ENCODE data around the gene TMEM74B. TPM values are rescaled to one million over a fixed set of nuclear protein-coding genes. Genes with fewer than 3 reads are reported as not detected.
A peak's percentile ranks its signal among the peaks of the same experiment; 100 is the strongest.

Gene TMEM74B
- total and polyA plus RNA-seq, 2 of the 8 experiments (the other 6 are each of a cell fraction or from before 2014, with no cell fraction given), result 4.0 to 6.4 TPM

DNA sequence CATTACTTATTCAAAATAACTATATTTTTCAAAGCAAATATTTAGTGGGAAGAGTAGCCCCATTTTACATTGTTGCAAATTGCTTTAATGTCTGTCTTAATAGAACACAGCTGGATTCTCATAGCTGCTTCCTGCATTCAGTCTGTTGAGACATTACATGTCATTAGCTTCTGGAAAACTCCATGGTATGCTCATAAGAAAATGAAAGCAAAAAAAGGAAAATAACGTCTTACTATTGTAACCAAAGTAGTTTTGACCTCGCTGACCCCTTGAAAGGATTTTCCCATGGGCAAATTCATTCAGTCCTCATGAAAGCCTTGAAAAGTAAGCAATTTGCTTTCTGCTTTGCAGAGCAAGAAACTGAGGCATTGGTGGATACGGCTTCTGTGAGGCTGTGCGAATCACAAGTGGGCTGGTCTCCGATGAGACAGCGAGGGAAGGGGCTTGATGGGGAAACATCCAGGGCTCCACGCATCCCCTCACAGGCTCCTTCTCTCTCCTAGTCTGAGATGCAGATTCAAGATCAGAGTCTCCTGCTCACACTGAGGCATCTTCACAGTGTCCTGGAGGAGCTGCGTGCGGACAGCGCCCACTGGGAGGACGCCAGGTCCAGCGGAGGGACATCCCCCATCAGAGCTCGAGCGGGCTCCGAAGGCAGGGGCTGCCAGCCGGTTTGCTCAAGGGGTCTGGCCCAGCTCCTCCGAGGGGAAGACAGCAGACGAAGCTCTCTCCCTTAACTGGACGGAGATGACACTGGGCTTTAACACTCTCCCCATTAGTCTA is 21.8 kb upstream of the TMEM74B start:
- Histone ChIP-seq H3K27ac (ENCODE audit: low read depth, low read length) (no peak overlapping the region), H3K23me2 (ENCODE audit: low read depth, low read length) (no peaks in the 10 kb centered on the region), H3K56ac (replicated peaks; ENCODE audit: insufficient read length, low read depth, low read length) (no peak overlapping the region), H3K27me3 (replicated peaks in 1 of 4; ENCODE audit: control insufficient read depth in 3 of 4, extremely low read depth in 1 of 4, insufficient read depth in 3 of 4, low read length in 3 of 4) (no peaks in the 10 kb centered on the region; a peak in 1 of 7 replicates), H3K79me1 (ENCODE audit: low read depth, low read length) (no peaks in the 10 kb centered on the region), H2BK20ac (ENCODE audit: low read length) (no peak overlapping the region), H3K9ac (replicated peaks in 1 of 4; ENCODE audit: extremely low read depth in 1 of 4, low read depth in 3 of 4, low read length in 3 of 4) (no peak overlapping the region), H3K9me3 (ENCODE audit: insufficient read depth in 2 of 2, low read depth in 1 of 2, low read length in 1 of 2) (no peaks in the 10 kb centered on the region), H3K23ac (ENCODE audit: insufficient read length) (no peak overlapping the region), H3K79me2 (ENCODE audit: control insufficient read depth in 1 of 2, insufficient read depth in 2 of 2, low read length in 2 of 2) (no peaks in the 10 kb centered on the region), H2BK15ac (ENCODE audit: low read length) (no peak overlapping the region), H3K4ac (replicated peaks; ENCODE audit: insufficient read length, low read depth, low read length) (no peak overlapping the region), H4K91ac (replicated peaks; ENCODE audit: insufficient read length, low read length) (no peak overlapping the region), H2AK5ac (ENCODE audit: low read depth, low read length) (no peak overlapping the region), H3K4me1 (replicated peaks in 1 of 4; ENCODE audit: control insufficient read depth in 3 of 4, insufficient read depth in 4 of 4, low read length in 3 of 4) (no peaks in the 10 kb centered on the region), H2BK12ac (ENCODE audit: low read depth, low read length) (no peak overlapping the region), H3K4me2 (ENCODE audit: insufficient read depth in 1 of 2, low read depth in 2 of 2, low read length in 2 of 2) (no peak overlapping the region), H2BK120ac (replicated peaks; ENCODE audit: low read depth, low read length) (no peak overlapping the region), H2BK5ac (ENCODE audit: low read depth, low read length) (no peak overlapping the region), H3K18ac (ENCODE audit: extremely low read depth, low read length) (no peak overlapping the region), H4K5ac (ENCODE audit: insufficient read length, low read depth, low read length) (no peak overlapping the region), H3K4me3 (ENCODE audit: extremely low read depth in 1 of 4, insufficient read depth in 2 of 4, low read depth in 3 of 4, low read length in 4 of 4) (no peak overlapping the region), H3K36me3 (ENCODE audit: control insufficient read depth in 2 of 4, insufficient read depth in 4 of 4, low read length in 3 of 4) (no peaks in the 10 kb centered on the region), H3K14ac (ENCODE audit: insufficient read length) (no peak overlapping the region), H2AFZ (ENCODE audit: low read length) (no peak overlapping the region), H4K8ac (ENCODE audit: extremely low read depth, insufficient read depth, low read length) (no peak overlapping the region), H4K20me1 (replicated peaks in 1 of 2; ENCODE audit: control insufficient read depth in 1 of 2, insufficient read depth in 2 of 2, low read length in 2 of 2) (no peaks in the 10 kb centered on the region)
- ChIA-PET POLR2A (ENCODE audit: partially characterized antibody) (interaction anchor here (1.3 to 1.6 kb wide), 2 partner anchors 10 kb away, joined by 3 to 4 read pairs; no protein-coding TSS in a partner anchor), CTCF (ENCODE audit: partially characterized antibody) (interaction anchor here (0.7 to 11.9 kb wide), 6 partner anchors 15 to 100 kb away, joined by 3 to 101 read pairs (median 3); no protein-coding TSS in a partner anchor)
- TF ChIP-seq POU5F1 (IDR thresholded peaks at IDR 0.05; ENCODE audit: low read depth, low read length), result no peak
- WGBS, 2 experiments (ENCODE audit: extremely low coverage in 1 of 2, insufficient coverage in 1 of 2, insufficient read length in 1 of 2, insufficient replicate concordance in 2 of 2, low coverage in 1 of 2, low lambda C conversion rate in 2 of 2, missing lambda C conversion rate in 1 of 2), result 91% methylated on average over 19 of the region's 19 CpGs; no CpG with 5 or more reads in 1 of the 2 experiments
- DNase-seq (ENCODE audit: low read depth in 1 of 2, low spot score in 2 of 2), result peak in 1 of 2 experiments; percentile 43
- no peak for FAIRE-seq
